ENCODE measurements around the gene CORO6. TPM values are rescaled to one million over a fixed set of nuclear protein-coding genes. Genes with fewer than 3 reads are reported as not detected.

The CORO6 gene
- total and polyA plus RNA-seq, 2 experiments from 2014 or later, result 3.7 to 6.5 TPM

- H3K4me1 ChIP-seq (ENCODE audit: insufficient read depth), result peaks cover 44% of the 10 kb centered on the region
- no peaks in the 10 kb centered on the region for H3K9me2 ChIP-seq (ENCODE audit: insufficient read depth)
- H3F3A ChIP-seq (ENCODE audit: insufficient read depth), result peaks cover 45% of the 10 kb centered on the region
- H3K9ac ChIP-seq, result no peak overlapping the region
- in situ Hi-C loops (cut with MboI), result loop anchor here (10.0 kb wide), 2 partner anchors 131 to 291 kb away; partner anchors contain the start of gene SSH2
- no peak overlapping the region for H3K4me3 ChIP-seq
- no peak for DNase-seq
- WGBS, 2 experiments (ENCODE audit: low coverage in 1 of 2, low lambda C conversion rate in 2 of 2, missing lambda C conversion rate in 2 of 2), result 63 to 83% methylated on average over 1 of the region's 1 CpG
- H3K36me3 ChIP-seq (ENCODE audit: low read depth), result no peaks in the 10 kb centered on the region
- no peak overlapping the region for H2AFZ ChIP-seq
- H3K27ac ChIP-seq, result no peak overlapping the region
- H3K4me2 ChIP-seq (ENCODE audit: unreplicated experiment), result no peak overlapping the region
- no peaks in the 10 kb centered on the region for H3K9me3 ChIP-seq (ENCODE audit: low read depth)
- H3K27me3 ChIP-seq (replicated peaks; ENCODE audit: insufficient read depth), result no peaks in the 10 kb centered on the region
- TF ChIP-seq EZH2 (IDR thresholded peaks at IDR 0.05; ENCODE audit: insufficient read depth, poor library complexity, severe bottlenecking) (no peak), EZH2phosphoT487 (IDR thresholded peaks at IDR 0.05; ENCODE audit: insufficient read depth, low read depth) (no peak)
- H4K20me1 ChIP-seq (ENCODE audit: insufficient read depth), result no peaks in the 10 kb centered on the region
- no peaks in the 10 kb centered on the region for H3K79me2 ChIP-seq (ENCODE audit: insufficient read depth)
These were observed 21.1 kb upstream of the CORO6 start for GRCh38 chr17:29643817-29644160.

- no peak overlapping the region for H3K4me3 ChIP-seq
- H3K9me3 ChIP-seq (ENCODE audit: low read depth), result no peaks in the 10 kb centered on the region
- no peak overlapping the region for H3K4me2 ChIP-seq (ENCODE audit: unreplicated experiment)
- no peak for TF ChIP-seq EZH2phosphoT487 (IDR thresholded peaks at IDR 0.05; ENCODE audit: insufficient read depth, low read depth)
- no peak for TF ChIP-seq EZH2 (IDR thresholded peaks at IDR 0.05; ENCODE audit: insufficient read depth, poor library complexity, severe bottlenecking)
- no peak overlapping the region for H3K9ac ChIP-seq
- H3F3A ChIP-seq (ENCODE audit: insufficient read depth), result peaks cover 49% of the 10 kb centered on the region
- H3K27me3 ChIP-seq (replicated peaks; ENCODE audit: insufficient read depth), result no peaks in the 10 kb centered on the region
- no peaks in the 10 kb centered on the region for H3K79me2 ChIP-seq (ENCODE audit: insufficient read depth)
- no peaks in the 10 kb centered on the region for H4K20me1 ChIP-seq (ENCODE audit: insufficient read depth)
- DNase-seq, result no peak
- H3K36me3 ChIP-seq (ENCODE audit: low read depth), result no peaks in the 10 kb centered on the region
- H2AFZ ChIP-seq, result no peak overlapping the region
- no peaks in the 10 kb centered on the region for H3K9me2 ChIP-seq (ENCODE audit: insufficient read depth)
- in situ Hi-C loops (cut with MboI), result loop anchor here (10.0 kb wide), 2 partner anchors 133 to 293 kb away; partner anchors contain the start of gene SSH2
- H3K27ac ChIP-seq, result no peak overlapping the region
- 76 to 84% methylated on average over 1 to 2 of the region's 2 CpGs for WGBS, 2 experiments (ENCODE audit: low coverage in 1 of 2, low lambda C conversion rate in 2 of 2, missing lambda C conversion rate in 2 of 2)
- peaks cover 45% of the 10 kb centered on the region for H3K4me1 ChIP-seq (ENCODE audit: insufficient read depth)
These were observed 19.5 kb upstream of the CORO6 start for GRCh38 chr17:29642171-29642611.

- Histone ChIP-seq H3K4me2 (ENCODE audit: unreplicated experiment) (peak overlapping the region; percentile 69), H2AFZ (no peak overlapping the region), H3K9me3 (ENCODE audit: low read depth) (no peaks in the 10 kb centered on the region), H3K36me3 (ENCODE audit: low read depth) (no peaks in the 10 kb centered on the region), H3K4me3 (no peak overlapping the region), H3F3A (ENCODE audit: insufficient read depth) (peaks cover 41% of the 10 kb centered on the region), H3K27ac (peak overlapping the region; percentile 78), H3K9ac (peak overlapping the region; percentile 63), H3K4me1 (ENCODE audit: insufficient read depth) (peaks cover 40% of the 10 kb centered on the region), H4K20me1 (ENCODE audit: insufficient read depth) (no peaks in the 10 kb centered on the region), H3K9me2 (ENCODE audit: insufficient read depth) (no peaks in the 10 kb centered on the region), H3K27me3 (replicated peaks; ENCODE audit: insufficient read depth) (no peaks in the 10 kb centered on the region), H3K79me2 (ENCODE audit: insufficient read depth) (no peaks in the 10 kb centered on the region)
- no peak for DNase-seq
- in situ Hi-C loops (cut with MboI), result loop anchor here (10.0 kb wide), 2 partner anchors 134 to 294 kb away; partner anchors contain the start of gene SSH2
- 68 to 69% methylated on average over 7 of the region's 7 CpGs for WGBS, 2 experiments (ENCODE audit: low coverage in 1 of 2, low lambda C conversion rate in 2 of 2, missing lambda C conversion rate in 2 of 2)
- TF ChIP-seq EZH2 (IDR thresholded peaks at IDR 0.05; ENCODE audit: insufficient read depth, poor library complexity, severe bottlenecking), result no peak
- TF ChIP-seq EZH2phosphoT487 (IDR thresholded peaks at IDR 0.05; ENCODE audit: insufficient read depth, low read depth), result no peak
These were observed 18.4 kb upstream of the CORO6 start for GRCh38 chr17:29640981-29641642.

- WGBS, 2 experiments (ENCODE audit: low coverage in 1 of 2, low lambda C conversion rate in 2 of 2, missing lambda C conversion rate in 2 of 2), result 0 to 6% methylated on average over 2 of the region's 2 CpGs
- Histone ChIP-seq H3K9ac (peak overlapping the region; percentile 63), H3F3A (ENCODE audit: insufficient read depth) (peaks cover 36% of the 10 kb centered on the region), H3K36me3 (ENCODE audit: low read depth) (no peaks in the 10 kb centered on the region), H3K9me2 (ENCODE audit: insufficient read depth) (no peaks in the 10 kb centered on the region), H3K4me2 (ENCODE audit: unreplicated experiment) (peak overlapping the region; percentile 69), H2AFZ (peak overlapping the region; percentile 37), H3K4me3 (peak overlapping the region; percentile 18; the same call in 1 of the 2 replicates), H3K9me3 (ENCODE audit: low read depth) (no peaks in the 10 kb centered on the region), H3K4me1 (ENCODE audit: insufficient read depth) (peaks cover 35% of the 10 kb centered on the region), H3K27ac (peak overlapping the region; percentile 78), H3K27me3 (replicated peaks; ENCODE audit: insufficient read depth) (no peaks in the 10 kb centered on the region), H4K20me1 (ENCODE audit: insufficient read depth) (no peaks in the 10 kb centered on the region), H3K79me2 (ENCODE audit: insufficient read depth) (no peaks in the 10 kb centered on the region)
- in situ Hi-C loops (cut with MboI), result loop anchor here (10.0 kb wide), 2 partner anchors 134 to 294 kb away; partner anchors contain the start of gene SSH2
- peak; percentile 74 for DNase-seq
- TF ChIP-seq EZH2 (IDR thresholded peaks at IDR 0.05; ENCODE audit: insufficient read depth, poor library complexity, severe bottlenecking) (no peak), EZH2phosphoT487 (IDR thresholded peaks at IDR 0.05; ENCODE audit: insufficient read depth, low read depth) (no peak)
These were observed 17.7 kb upstream of the CORO6 start for GRCh38 chr17:29640413-29640812.

All from GM23248 (cell line).